HG03575 (cell line): ENCODE measurements around the gene TMEM132D.
"Not testable (repeated sequence)": the region's sequence is repeated elsewhere in the genome, so short reads cannot be mapped to it uniquely, and the experiment has no call there.

Experiments
- ATAC-seq: cut with Tn5 transposase; IDR thresholded peaks from one replicate; pipeline ENCODE4 v1.9.1; 2021; ENCODE audit not compliant: unreplicated experiment, insufficient number of reproducible peaks, low FRiP score; ENCODE audit errors: extremely low read depth

Gene TMEM132D

DNA sequence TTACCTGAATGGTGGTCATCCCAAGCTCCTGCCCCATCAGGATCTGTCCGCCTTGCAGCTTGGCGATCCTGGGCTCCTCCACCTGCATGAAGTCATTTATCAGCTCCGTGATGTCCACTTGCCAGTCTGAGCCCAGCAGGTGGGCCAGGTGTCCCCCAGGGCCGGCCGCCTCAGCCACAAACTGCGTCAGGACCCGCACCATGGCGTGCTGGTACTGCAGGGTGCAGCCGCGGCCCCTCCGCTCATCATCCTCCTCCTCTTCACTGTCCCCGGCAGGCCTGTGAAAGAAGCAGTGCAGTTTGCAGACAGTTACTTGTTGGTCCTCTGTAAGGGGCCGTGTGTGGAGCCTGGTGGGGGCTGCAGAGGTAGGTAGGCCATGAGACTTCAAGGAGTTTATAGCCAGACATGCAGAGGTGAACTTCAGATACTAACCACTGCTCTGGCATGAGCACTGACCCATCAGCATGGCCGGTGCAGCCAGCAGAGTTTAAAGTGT is 822.0 kb downstream of the TMEM132D start:
- no peak for ATAC-seq

DNA sequence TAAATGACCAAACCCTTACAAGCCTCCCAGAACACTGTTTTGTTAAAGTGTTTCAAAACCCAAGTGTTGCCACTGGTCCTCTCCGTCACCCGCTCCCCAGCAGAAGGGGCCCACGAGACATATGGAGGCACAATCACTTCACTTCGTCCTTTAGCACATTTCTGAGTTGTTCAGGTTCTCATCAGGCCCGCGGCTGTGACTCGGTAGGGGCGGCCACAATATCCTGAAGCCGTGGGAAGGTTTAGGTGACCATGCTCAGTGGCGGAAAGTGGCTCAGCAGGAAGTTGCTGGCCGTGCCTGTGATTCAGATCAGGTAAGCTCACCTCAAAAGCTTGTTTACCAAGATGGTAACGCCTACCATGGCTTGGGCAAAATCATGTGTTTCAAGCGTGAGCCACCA is 823.0 kb downstream of the TMEM132D start:
- no peak for ATAC-seq

DNA sequence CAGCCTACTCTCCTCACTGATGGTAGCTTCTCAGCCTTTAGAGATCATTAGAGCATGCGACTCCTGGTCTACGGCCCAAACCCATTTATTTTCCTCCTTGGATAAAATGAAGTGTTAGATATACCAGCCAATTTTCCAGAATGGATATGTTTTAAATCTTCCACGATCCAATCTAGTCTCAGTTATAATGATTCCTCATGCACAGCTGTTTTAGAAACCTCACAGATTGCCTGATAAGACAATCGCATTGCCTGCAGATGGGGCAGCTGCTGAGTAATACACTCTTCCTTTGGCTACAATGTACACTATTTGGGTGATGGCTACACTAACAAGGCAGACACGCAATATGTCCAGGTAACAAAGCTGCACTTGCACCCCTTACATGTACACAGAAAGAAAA is 823.4 kb downstream of the TMEM132D start:
- ATAC-seq = no peak

DNA sequence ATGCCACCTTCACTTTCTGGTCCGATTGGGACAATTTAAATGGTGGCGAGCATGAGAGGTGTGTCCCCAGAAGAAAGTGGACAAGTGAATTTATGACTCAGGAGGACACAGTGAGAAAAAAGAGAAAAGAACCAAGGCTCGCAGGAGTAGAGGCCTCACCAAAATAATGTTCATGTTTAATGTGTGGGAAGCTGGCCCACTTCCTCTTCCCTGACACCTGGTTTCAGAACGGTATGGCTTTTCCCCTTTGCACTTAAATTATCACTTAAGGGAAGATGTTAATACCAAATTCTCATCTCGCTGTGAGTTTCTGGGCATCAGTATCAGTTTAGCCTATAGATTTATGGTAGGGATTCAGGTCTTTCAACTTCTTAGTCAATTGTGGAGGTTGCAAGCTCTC is 824.1 kb downstream of the TMEM132D start:
- no peak for ATAC-seq

DNA sequence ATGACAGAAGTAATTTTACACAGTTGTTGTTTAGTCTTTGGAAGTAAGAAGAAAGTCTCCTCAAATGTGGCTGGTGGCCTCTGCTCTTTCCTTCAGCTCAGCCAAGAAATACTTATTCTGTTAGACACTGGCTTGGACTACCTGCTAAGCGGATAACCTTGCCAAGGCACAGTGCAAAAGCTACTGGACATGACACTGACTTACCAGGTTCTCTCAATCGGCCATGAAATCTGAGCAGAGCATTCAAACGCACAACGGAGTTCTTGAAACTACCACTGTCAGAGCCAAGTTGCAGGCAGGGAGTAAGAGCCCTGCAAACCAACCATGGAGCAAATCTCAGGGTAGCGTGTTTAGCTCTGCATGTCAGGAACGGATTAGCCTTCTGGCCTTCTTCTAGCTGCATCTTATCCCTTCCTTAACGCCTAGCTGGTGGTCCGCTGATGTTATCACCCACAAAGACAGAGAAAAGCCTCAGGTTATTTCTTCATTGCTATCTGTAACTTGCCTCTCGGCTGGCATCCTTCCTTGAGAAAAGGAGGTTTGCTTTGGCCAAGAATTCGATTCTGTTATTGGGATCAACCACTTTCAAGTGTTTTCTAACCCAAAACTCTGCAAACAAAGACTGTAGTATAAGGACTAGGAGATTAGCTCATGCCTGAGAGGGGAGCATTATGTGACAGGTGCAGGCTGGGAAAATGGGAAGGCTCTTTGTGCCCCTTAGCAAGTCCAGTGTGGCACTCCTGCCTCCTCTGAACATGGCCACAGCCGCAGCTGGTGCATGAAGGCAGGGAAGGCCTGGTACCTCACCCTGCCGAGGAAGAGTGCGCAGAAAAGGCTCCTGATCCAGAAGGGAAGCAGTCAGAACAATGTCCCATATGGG is 827.1 kb downstream of the TMEM132D start:
- no peak for ATAC-seq

DNA sequence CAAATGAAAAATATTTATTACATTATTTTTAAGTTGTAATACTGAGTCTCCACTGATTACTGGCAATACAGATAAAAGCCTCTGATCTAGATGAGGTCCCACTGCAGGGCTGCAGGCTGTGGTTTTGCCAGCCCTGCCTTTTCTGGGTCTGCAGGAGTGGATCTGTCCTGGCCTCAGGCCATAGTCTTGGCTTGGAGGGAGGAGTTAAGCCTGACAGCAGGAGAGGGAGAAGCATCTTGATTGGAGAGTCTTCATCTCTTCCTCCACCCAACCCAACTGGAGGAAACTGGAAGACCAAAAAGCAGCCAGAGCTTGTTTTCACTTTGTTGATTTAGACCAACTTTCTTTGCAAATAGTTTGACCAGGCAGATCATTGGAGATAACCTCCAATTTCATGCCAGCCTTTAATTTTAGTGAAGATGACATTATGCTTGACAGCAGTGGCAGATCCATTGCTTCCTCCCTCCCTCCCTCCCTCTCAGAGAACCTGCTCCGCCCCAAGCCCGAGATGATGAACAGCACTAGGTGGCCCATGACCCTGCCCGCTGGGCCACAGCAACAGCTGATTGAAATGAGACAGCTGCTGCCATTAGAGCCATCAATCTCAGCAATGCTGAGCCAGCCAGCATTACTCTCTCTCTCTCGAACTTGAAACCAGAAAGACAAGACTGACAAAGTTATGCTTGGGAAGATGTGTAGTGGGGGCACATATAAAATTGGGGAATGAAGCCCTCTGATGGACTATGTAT is 828.2 kb downstream of the TMEM132D start:
- ATAC-seq = no peak

DNA sequence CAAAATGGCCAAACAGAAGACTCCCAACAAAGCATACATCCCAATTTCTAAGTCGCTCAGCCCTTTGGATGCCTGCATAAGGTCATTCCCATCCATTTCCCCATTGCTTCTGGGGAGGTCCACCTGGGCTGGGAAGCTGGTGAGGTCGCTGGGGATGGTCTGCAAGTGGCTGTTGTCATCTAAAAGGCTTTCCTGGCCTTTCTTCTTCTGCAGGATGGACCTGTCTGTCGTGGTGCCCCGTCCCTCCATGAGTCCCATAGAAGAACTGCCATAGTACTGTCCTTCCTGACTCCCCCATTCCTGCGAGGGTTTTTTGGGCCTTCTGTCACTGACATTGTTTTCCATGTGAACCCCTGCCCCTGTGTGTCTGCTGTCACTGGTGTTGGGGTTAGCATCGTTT is 829.4 kb downstream of the TMEM132D start:
- ATAC-seq = no peak

DNA sequence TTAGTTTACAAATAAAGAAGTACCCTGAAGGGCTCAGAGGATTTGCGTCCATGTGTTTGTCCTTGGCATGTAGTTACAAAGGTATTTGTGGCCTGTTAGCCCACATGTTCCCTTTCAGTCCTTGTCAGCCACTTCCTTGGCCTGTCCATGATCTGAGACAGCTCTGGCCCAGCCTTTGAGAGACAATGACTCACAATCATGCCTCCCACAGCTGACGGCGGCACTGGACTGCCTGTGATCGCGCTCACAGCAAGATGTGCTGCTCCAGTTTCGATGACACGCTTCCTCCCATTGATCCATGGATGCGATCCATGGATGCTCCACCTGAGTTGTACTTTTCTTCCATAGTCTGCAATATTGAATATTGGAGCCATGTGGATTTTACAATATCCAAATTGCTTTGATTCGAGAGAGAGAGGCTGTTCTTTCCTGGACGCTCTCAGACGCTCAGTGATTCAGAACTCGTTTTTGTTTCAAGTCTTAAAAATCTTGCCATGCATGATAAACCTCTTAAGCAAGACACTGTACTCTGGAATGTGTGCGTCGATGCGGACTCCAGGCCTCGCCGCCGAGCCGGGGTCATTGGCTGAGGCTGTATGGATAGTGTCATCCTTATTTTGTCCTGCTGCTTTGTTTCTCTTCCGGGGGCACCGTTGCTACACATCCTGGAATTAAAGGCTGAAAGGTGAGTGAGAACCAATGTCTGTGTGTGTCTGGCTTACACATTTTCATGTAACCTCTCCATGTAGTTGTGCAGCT is 830.5 kb downstream of the TMEM132D start:
- no peak for ATAC-seq

DNA sequence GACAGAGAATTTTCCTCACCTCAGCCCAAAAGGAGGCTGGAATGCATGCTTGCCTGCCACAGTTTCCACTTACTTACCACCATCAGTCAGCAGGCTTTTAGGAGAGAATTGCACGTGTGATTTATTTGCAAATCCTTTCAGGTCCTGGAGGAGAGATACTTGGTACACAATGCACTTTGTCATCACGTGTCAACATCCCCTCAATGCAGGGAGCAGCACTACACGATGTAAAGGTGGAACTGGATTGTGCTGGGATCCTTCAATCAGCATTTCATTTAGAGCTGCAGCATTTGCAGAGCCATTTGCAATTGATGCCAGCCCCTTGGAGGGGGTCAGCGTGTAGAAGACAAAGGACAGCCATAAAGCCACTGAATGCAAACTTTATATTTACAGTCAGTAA is 832.5 kb downstream of the TMEM132D start:
- no peak for ATAC-seq

DNA sequence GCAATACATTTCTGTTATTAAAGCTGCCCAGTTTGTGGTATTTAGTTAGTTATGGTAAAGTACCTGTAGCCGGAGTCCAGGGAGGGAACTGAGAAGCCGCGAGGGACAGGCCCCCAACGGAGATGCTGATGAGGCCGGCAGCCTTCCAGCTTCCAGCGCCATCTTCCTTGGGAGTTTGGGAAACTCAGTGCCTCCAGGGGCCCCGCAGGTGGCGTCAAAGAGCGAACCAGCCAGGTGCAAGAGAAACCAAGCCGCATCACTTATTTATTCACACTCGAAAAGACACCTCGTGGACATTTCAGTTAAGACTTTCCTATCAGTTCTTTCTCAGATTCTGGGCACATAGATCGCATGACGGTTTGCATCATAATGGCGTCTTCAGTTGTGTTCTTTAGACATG is 833.9 kb downstream of the TMEM132D start:
- no peak for ATAC-seq

DNA sequence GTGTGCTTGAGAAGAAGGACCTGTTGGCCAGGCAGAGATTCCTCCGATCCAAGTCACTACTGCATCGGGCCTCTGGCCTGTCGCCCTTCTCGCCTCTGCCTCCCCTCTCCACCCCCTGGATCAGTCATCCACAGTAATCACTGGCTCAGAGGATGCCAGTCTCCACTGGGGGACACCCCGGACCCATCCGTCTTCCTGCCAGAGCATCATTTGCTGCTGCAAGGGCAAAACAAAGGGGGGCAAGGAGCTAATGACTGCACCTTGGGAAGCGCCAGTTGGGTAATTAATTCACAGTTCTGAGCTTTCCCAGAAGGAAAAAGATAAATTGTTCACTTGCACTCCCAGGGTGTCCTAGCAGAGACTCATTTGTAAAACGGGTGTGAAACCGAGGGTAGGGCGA is 835.1 kb downstream of the TMEM132D start:
- ATAC-seq = no peak

DNA sequence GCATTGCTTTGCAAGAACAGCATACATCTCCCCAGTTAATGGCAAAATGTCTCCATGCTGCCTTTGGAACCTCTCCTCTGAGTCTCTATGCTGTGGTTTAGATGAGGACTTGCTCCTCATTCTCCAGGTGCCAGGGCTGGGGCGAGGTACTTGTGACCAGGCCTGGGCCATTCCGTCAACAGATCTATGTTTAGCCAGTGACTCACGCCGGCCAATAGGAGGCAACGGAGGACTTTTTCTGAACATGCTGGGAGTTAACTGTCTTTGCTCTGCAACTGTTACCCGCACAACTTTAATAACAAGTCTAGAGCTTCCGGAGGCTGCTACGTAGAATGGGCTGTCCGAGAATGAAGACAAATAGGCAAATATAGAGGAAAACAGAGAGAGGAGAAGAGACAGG is 836.3 kb downstream of the TMEM132D start:
- ATAC-seq = no peak

DNA sequence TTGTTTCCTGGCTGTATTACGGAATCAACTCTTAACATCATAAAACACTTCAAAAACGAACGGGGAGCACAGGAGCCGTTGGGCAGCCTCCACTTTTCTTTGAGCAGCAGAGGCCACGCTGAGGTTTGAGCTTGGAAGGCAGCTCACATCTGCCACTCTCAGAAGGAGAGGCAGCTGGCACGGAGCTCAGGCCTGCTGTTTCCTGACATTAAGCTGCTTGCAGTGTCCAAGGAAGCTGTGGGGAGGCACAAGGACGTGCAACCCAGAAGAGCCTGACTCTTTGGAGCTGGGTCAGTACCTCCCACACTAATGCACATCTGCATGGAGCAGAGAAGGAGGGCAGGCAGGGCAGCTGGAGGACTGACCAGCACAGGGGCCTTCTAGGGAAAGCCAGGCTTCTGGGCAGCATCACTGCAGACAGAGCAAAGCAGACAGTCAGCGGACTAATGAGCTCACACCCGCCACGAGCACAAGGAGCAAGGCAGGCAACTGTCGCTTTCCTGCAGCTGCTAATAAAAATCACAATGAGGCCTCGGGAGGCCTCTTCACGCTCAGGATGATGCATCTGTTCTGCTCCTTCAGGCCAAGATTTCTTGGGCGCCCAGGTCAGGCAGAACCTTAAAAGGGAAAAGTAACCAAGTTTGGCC is 839.5 kb downstream of the TMEM132D start:
- no peak for ATAC-seq

DNA sequence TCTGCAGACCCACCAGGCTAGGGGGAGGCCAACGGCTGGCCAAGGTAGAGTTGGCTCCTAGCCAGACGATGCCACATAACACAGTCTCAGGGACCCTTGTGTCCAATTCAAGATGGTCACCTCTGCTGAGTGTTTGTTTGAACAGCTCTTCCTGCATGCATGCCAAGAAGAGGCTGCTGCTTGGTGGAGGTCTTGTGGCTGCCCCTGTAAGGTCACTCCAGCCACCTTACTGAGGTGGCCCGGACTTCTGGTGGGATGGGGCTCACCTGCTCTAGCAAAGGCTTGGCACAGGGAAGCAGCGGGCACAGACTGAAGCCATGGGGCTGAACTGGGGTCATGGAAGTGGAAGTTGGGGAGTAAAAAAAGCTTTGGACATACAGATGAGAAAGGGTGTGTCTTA is 840.2 kb downstream of the TMEM132D start:
- no peak for ATAC-seq

DNA sequence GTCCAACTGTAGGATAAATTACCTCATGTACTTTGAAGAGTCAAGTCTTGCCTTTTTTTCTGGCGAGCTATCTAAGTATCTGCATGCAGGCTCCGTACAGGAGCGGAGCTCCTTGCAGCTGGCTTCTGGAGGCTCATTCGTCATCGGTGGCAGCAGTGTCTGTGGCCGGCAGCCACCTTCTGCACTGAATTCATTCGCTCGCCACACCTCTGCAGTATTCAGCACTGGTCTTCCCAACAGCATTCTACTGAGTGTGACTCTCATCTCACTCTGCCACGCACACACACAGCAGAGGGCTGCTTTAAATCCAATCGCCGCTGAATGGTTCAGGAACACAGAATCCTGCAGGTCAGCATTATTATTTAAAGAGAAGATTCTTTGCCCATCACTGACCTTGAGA is 850.6 kb downstream of the TMEM132D start:
- ATAC-seq = no peak

DNA sequence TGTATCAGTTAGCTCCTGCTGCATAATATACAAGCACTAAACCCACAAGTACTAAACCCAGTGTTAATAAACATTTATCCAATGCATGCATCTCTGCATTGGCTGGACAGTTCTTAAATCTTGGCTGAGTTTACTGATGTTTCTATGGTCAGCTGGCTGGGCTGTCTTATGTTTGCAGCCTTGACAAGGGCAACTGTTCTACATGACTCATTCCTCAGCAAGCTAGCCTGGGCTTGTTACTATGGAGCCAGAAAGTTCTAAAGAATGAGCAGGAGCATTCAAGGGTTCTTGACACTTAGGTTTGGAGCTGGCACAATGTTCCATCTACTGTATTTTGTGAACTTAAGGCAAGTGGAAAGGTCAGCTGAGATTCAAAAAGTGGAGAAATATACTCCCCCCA is 851.5 kb downstream of the TMEM132D start:
- ATAC-seq = no peak

DNA sequence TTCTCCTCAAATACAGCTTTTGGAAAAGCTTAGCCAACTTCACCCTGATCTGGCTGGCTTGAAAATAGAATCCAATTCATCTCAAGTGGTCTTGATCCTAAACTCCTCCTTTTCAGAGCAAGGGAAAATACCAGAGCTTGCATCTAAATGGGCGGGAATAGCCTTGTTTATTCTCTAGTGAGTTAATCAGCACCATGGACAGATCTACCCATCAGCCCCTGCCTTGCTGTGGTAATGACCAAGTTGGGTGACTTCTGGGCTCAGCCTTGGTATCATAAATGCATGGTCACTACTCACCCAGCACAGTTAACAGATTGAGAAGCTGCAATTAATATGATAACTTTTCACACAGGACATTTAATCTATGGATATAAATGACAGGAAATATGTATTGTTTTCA is 853.9 kb downstream of the TMEM132D start:
- ATAC-seq = no peak

DNA sequence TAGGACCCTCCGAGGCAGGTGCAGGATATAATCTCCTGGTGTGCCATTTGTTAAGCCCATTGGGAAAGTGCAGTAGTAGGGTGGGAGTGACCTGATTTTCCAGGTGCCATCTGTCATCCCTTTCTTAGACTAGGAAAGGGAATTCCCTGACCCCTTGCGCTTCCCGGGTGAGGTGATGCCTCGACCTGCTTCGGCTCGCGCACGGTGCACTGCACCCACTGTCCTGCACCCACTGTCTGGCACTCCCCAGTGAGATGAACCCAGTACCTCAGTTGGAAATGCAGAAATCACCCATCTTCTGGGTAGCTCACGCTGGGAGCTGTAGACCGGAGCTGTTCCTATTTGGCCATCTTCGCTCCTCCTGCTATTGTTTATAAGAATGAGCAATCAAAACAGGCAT is 860.5 kb downstream of the TMEM132D start:
- not testable (repeated sequence) for ATAC-seq

DNA sequence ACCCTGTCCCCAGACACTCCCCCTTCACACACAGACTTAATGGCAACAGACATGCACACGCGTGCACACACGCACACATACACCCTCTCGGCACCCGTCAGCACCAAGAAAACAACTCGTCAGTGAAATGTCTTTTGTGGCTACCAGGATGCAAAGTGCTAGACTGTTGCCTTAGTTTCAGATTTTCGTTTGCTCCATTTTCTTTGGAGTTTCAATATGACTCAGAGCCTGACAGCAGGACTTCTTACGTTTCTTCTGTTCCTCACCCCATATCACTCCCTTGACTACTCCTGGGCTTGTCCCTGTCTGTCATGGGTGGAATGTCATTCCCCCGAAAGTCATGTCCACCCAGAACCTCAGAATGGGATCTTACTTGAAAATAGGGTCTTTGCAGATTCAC is 867.7 kb downstream of the TMEM132D start:
- no peak for ATAC-seq
